ENCODE measurements around the gene C11orf97. TPM values are rescaled to one million over a fixed set of nuclear protein-coding genes. Genes with fewer than 3 reads are reported as not detected.

The C11orf97 gene
- total and polyA plus RNA-seq, 8 donors, result not detected

DNA sequence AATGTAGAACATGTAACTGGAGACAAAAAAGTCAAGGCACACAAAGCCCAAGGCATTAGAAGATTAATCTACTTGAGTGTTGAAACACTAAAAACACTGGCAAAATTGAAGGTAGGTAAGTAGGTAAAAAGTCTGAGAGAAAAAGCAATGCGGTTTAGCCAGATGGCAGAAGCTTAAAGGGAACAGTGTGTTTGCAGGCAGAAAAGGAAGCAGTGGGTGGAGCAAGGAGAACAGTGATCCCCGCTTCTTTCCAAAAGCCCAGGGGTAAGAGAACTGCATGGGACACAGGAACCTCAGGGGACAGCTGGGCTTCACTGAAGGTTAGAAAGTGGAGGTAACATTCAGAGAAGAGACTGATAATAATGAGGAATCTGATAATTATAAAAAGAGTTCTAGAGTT lies 34.6 kb upstream of the C11orf97 start:
- 71 to 91% (median 84%) methylated on average over 2 of the region's 2 CpGs for WGBS, 5 donors
- intact Hi-C loops (cut with DNase I; ENCODE audit: low total_unique reads), result no loop called here
- DNase-seq, result no peak
- TF ChIP-seq CTCF (IDR thresholded peaks at IDR 0.05) (no peak), EP300 (IDR thresholded peaks at IDR 0.05) (no peak), POLR2A (IDR thresholded peaks at IDR 0.05) (no peak), POLR2AphosphoS5 (IDR thresholded peaks at IDR 0.05) (no peak)
- Histone ChIP-seq H3K4me1 (peaks cover 0 to 4% (median 0%) of the 10 kb centered on the region in 4 donors), H3K27ac (no peak overlapping the region), H3K36me3 (peaks cover 6 to 92% (median 74%) of the 10 kb centered on the region in 4 donors), H3K4me3 (no peak overlapping the region), H3K9me3 (no peaks in the 10 kb centered on the region), H3K27me3 (no peaks in the 10 kb centered on the region)

- H3K9me3 ChIP-seq, result no peaks in the 10 kb centered on the region
- no peak overlapping the region for H3K27ac ChIP-seq
- no peaks in the 10 kb centered on the region for H3K27me3 ChIP-seq
- TF ChIP-seq POLR2AphosphoS5 (IDR thresholded peaks at IDR 0.05) (no peak), POLR2A (IDR thresholded peaks at IDR 0.05) (no peak), EP300 (IDR thresholded peaks at IDR 0.05) (no peak), CTCF (IDR thresholded peaks at IDR 0.05) (no peak)
- DNase-seq, result no peak
- H3K4me3 ChIP-seq, result no peak overlapping the region
- H3K4me1 ChIP-seq, result no peaks in the 10 kb centered on the region
- H3K36me3 ChIP-seq, result peaks cover 8 to 98% (median 90%) of the 10 kb centered on the region in 4 donors
- intact Hi-C loops (cut with DNase I; ENCODE audit: low total_unique reads), result no loop called here
Measured at GRCh38 chr11:94481342-94481741, 30.9 kb upstream of the C11orf97 start.

GRCh38 chr11:94486068-94486467 lies 26.2 kb upstream of the C11orf97 start:
- Histone ChIP-seq H3K27me3 (no peaks in the 10 kb centered on the region), H3K27ac (no peak overlapping the region), H3K4me1 (no peaks in the 10 kb centered on the region), H3K9me3 (no peaks in the 10 kb centered on the region), H3K4me3 (no peak overlapping the region), H3K36me3 (peaks cover 12 to 95% (median 91%) of the 10 kb centered on the region in 4 donors)
- 85 to 90% (median 87%) methylated on average over 1 of the region's 1 CpG for WGBS, 5 donors
- no peak for DNase-seq
- no peak for TF ChIP-seq POLR2AphosphoS5 (IDR thresholded peaks at IDR 0.05)
- intact Hi-C loops (cut with DNase I; ENCODE audit: low total_unique reads), result no loop called here

GRCh38 chr11:94493281-94494125 lies 18.8 kb upstream of the C11orf97 start, which contains the start of the genes ANKRD49 and MRE11:
TSS of gene ANKRD49 (plus strand) at chr11:94493984. CDS start at chr11:94496694, 2,710 bp downstream.
TSS of gene MRE11 (minus strand) at chr11:94493844. CDS start at chr11:94492801, 1,043 bp downstream.
- peaks cover 11 to 41% (median 26%) of the 10 kb centered on the region in 4 donors for H3K4me1 ChIP-seq
- TF ChIP-seq EP300 (IDR thresholded peaks at IDR 0.05) (no peak), POLR2AphosphoS5 (IDR thresholded peaks at IDR 0.05) (peak; percentile 49 to 89 (median 73))
- WGBS, 5 donors, result 0 to 1% (median 0%) methylated on average over 20 to 55 of the region's 55 CpGs
- H3K27me3 ChIP-seq, result no peaks in the 10 kb centered on the region
- DNase-seq, result peak; percentile 98 to 99
- H3K9me3 ChIP-seq, result no peaks in the 10 kb centered on the region
- peak within 1 kb of the TSS; percentile 67 to 93 (median 87) for H3K27ac ChIP-seq
- peak within 1 kb of the TSS; percentile 80 to 98 (median 86) for H3K4me3 ChIP-seq
- intact Hi-C loops (cut with DNase I; ENCODE audit: low total_unique reads), result no loop called here
- peaks cover 10 to 44% (median 40%) of the 10 kb centered on the region in 4 donors for H3K36me3 ChIP-seq

- WGBS, 5 donors, result 2 to 4% (median 4%) methylated on average over 18 to 19 of the region's 19 CpGs
- H3K4me1 ChIP-seq, result peaks cover 11 to 41% (median 26%) of the 10 kb centered on the region in 4 donors
- H3K27ac ChIP-seq, result peak overlapping the region in 4 of 5 donors; percentile 85 to 93 (median 88)
- intact Hi-C loops (cut with DNase I; ENCODE audit: low total_unique reads), result no loop called here
- no peaks in the 10 kb centered on the region for H3K27me3 ChIP-seq
- no peaks in the 10 kb centered on the region for H3K9me3 ChIP-seq
- TF ChIP-seq EP300 (IDR thresholded peaks at IDR 0.05), result no peak
- TF ChIP-seq POLR2AphosphoS5 (IDR thresholded peaks at IDR 0.05), result no peak
- no peak for TF ChIP-seq CTCF (IDR thresholded peaks at IDR 0.05)
- TF ChIP-seq POLR2A (IDR thresholded peaks at IDR 0.05), result no peak
- peak overlapping the region; percentile 80 to 98 (median 86) for H3K4me3 ChIP-seq
- H3K36me3 ChIP-seq, result peaks cover 8 to 44% (median 40%) of the 10 kb centered on the region in 4 donors
- no peak for DNase-seq
Measured at GRCh38 chr11:94494126-94494680, 18.1 kb upstream of the C11orf97 start.

Data from stomach (tissue), 9 donors.